K562 (cell line): ENCODE results near the gene LARP7.

ENCODE experiments used
- ETV6 ChIP-seq, 3 experiments: fragments of 150-350 bp in 1 of 3; sonication (generic) in 1 of 3; formaldehyde crosslinking in 1 of 3; IDR thresholded peaks; 2 replicates each; pipeline versions ENCODE4 v1.6.1 to v1.8.0; 2014 to 2022; ENCODE audit warnings: borderline replicate concordance in 2 of 3, low read depth in 2 of 3, antibody characterized with exemption in 1 of 3, low read length in 1 of 3, mild to moderate bottlenecking in 1 of 3, missing genetic modification reagents in 1 of 3
- EZH2 ChIP-seq: IDR thresholded peaks from 2 replicates; pipeline ENCODE4 v1.6.1; 2012; ENCODE audit warnings: low read depth, mild to moderate bottlenecking, inconsistent platforms, low read length, borderline replicate concordance
- GABPA ChIP-seq: fragments of 200-800 bp; sonication (Bioruptor generic); conservative IDR thresholded peaks from 2 replicates; pipeline ENCODE4 v1.6.1; 2016; ENCODE audit warnings: low read depth, missing genetic modification characterization, missing compliant biosample characterization
- POLR2A ChIP-seq: fragments of 450-650 bp; conservative IDR thresholded peaks from 2 replicates; pipeline ENCODE4 v1.6.1; 2016
- SIN3B ChIP-seq: fragments of 450-650 bp; IDR thresholded peaks from 2 replicates; pipeline ENCODE4 v1.6.1; 2017; ENCODE audit warnings: low read depth, mild to moderate bottlenecking, moderate library complexity
- SMAD1 ChIP-seq: fragments of 150-350 bp; IDR thresholded peaks from 2 replicates; pipeline ENCODE4 v1.6.1; 2014; ENCODE audit warnings: low read length, low read depth; ENCODE audit not compliant: partially characterized antibody
- TF ChIP-seq, protein P1 (sequence below): fragments of 450-650 bp; IDR thresholded peaks from 2 replicates; pipeline ENCODE4 v1.6.1; 2017; ENCODE audit warnings: antibody characterized with exemption, mild to moderate bottlenecking

DNA sequence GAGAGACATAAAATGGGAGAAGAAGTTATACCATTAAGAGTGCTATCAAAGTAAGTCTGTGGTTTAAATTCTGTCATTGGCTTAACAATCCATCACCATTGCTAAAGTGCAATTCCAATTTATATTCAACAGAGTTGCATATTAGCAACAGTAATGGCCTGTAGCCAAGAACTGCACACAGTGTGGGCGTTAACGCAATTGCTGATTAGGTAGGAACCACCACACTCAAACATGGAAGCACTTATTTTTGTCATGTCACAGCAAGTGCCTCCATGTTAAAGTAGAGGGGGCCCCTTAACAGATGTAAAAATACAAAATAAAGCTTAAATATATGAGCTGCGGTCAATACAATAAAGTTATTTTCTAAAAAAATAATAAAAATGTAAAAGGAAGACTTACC, 10.8 kb downstream of the LARP7 start:
- TF ChIP-seq EZH2 = no peak
- TF ChIP-seq ETV6 (IDR thresholded peaks at IDR 0.05; ENCODE audit: borderline replicate concordance in 1 of 2, low read depth in 2 of 2, low read length in 1 of 2) = no peak
- TF ChIP-seq ETV6 (CRISPR knock-in tag; IDR thresholded peaks at IDR 0.05; ENCODE audit: borderline replicate concordance) = no peak
- TF ChIP-seq SIN3B = no peak
- no peak for TF ChIP-seq GABPA
- TF ChIP-seq, protein P1, sequence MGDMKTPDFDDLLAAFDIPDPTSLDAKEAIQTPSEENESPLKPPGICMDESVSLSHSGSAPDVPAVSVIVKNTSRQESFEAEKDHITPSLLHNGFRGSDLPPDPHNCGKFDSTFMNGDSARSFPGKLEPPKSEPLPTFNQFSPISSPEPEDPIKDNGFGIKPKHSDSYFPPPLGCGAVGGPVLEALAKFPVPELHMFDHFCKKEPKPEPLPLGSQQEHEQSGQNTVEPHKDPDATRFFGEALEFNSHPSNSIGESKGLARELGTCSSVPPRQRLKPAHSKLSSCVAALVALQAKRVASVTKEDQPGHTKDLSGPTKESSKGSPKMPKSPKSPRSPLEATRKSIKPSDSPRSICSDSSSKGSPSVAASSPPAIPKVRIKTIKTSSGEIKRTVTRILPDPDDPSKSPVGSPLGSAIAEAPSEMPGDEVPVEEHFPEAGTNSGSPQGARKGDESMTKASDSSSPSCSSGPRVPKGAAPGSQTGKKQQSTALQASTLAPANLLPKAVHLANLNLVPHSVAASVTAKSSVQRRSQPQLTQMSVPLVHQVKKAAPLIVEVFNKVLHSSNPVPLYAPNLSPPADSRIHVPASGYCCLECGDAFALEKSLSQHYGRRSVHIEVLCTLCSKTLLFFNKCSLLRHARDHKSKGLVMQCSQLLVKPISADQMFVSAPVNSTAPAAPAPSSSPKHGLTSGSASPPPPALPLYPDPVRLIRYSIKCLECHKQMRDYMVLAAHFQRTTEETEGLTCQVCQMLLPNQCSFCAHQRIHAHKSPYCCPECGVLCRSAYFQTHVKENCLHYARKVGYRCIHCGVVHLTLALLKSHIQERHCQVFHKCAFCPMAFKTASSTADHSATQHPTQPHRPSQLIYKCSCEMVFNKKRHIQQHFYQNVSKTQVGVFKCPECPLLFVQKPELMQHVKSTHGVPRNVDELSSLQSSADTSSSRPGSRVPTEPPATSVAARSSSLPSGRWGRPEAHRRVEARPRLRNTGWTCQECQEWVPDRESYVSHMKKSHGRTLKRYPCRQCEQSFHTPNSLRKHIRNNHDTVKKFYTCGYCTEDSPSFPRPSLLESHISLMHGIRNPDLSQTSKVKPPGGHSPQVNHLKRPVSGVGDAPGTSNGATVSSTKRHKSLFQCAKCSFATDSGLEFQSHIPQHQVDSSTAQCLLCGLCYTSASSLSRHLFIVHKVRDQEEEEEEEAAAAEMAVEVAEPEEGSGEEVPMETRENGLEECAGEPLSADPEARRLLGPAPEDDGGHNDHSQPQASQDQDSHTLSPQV = no peak
- no peak for TF ChIP-seq SMAD1
- TF ChIP-seq POLR2A = no peak
